C4-2B (cell line): Measurements from ENCODE around the gene BTBD6.
"Not testable (repeated sequence)": the region's sequence is repeated elsewhere in the genome, so short reads cannot be mapped to it uniquely, and the experiment has no call there.

Experiments
- H3K27ac ChIP-seq: fragments of 450-650 bp; 2 replicates; pipeline ENCODE4 v1.5.1; 2017
- CTCF ChIP-seq: fragments of 450-650 bp; conservative IDR thresholded peaks from 2 replicates; pipeline ENCODE4 v1.5.1; 2017; ENCODE audit warnings: mild to moderate bottlenecking
- ZFX ChIP-seq: fragments of 450-650 bp; IDR thresholded peaks from 2 replicates; pipeline ENCODE4 v1.6.1; 2017

Gene BTBD6

DNA sequence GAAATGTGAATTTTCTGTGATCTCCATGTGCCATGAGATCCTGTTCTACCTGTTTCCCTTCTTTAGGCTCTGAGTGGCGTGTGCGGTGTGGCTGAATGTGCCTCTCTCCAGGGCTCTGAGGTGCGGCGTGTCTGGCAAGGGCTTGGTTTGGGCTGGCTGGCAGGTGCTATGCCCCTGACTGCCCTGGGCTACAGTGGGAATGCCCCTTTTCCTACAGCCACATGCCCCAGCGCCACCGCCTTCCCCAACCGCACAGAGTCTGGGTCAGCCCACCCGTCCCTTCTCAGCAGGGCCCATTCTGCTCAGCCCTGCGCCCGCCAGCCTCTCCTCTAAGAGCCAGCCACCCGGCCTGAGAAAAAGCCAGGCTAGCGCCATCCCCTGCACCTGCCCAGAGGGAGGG lies 24.7 kb downstream of the BTBD6 start:
- H3K27ac ChIP-seq: peak overlapping the region; percentile 59
- TF ChIP-seq CTCF (no peak), ZFX (no peak)

DNA sequence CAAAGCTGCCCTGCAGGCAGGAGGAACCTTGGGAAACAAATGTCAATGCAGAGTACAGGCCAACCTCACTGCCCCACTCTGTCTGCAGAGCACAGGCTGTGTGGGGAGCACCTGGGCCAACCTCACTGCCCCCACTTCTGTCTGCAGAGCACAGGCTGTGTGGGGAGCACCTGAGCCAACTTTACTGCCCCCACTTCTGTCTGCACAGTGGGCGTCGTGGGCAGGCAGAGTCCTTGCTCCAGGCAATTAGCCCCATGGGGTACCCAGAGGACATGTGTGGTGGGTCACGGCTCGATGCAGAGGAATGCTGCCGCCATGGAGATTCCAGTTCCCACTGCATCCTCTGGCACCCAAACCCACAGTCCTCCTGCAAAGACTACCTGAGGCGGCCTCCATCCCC lies 26.3 kb downstream of the BTBD6 start:
- H3K27ac ChIP-seq: no peak overlapping the region
- TF ChIP-seq ZFX: no peak

- H3K27ac ChIP-seq: no peak overlapping the region
- TF ChIP-seq ZFX (no peak), CTCF (no peak)
Observed at GRCh38 chr14:105275267-105275946, 27.1 kb downstream of the BTBD6 start.

DNA sequence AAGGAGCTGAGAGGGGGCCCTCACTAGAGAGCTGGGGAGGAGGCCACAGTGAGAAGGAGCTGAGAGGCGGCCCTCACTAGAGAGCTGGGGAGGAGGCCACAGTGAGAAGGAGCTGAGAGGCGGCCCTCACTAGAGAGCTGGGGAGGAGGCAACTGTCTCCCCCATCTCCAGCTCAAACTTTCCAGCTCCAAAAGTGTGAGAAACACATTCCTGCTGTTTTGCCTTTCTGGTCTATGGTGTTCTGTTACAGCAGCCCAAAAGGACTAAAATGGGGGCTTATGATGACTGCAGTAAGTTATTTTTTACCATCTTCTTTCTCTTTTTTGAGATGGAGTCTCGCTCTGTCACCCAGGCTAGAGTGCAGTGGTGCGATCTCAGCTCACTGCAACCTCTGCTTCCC lies 29.1 kb downstream of the BTBD6 start:
- not testable (repeated sequence) for H3K27ac ChIP-seq

- no peak overlapping the region for H3K27ac ChIP-seq
- TF ChIP-seq ZFX (no peak), CTCF (no peak)
Observed at GRCh38 chr14:105279642-105280361, 31.5 kb downstream of the BTBD6 start.

- no peak for TF ChIP-seq CTCF
- no peak for TF ChIP-seq ZFX
- H3K27ac ChIP-seq: no peak overlapping the region
Observed at GRCh38 chr14:105280525-105280924, 32.2 kb downstream of the BTBD6 start.

GRCh38 chr14:105281371-105282097 lies 33.2 kb downstream of the BTBD6 start:
- no peak for TF ChIP-seq ZFX
- peak; percentile 86 for TF ChIP-seq CTCF

DNA sequence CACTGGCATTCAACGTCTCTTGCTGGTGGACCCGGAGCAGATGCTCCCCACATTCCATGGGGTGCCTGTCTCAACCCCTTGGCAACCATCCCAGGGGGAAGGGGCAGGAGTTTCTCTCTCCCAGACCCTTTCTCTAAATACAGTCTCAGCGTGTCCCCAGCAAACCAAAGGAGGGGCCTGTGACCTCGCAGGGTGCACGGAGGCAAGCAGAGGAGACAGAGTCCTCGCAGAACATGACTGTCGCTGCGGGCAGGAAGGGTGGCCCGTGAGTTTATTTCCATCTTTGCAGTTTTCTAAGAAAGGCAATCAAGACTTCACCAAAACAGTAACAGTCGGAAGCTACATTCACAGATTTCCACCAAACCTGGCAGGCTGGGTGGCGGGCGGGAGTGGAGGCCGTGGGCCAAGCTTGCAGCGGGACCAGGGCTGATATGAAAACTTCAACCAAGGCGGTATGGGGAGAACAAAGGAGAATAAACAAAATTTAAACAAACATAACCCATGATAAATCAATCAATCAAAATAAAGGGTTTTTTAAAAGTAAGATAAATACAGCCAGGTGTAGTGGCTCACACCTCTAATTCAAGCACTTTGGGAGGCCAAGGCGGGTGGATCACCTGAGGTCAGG lies 33.9 kb downstream of the BTBD6 start:
- no peak; the same call in 1 of the 2 replicates for TF ChIP-seq CTCF
- TF ChIP-seq ZFX: no peak

More at GRCh38 chr14:105281371-105282097, 33.2 kb downstream of the BTBD6 start:
- no peak overlapping the region for H3K27ac ChIP-seq

More for the DNA sequence above, 33.9 kb downstream of the BTBD6 start:
- H3K27ac ChIP-seq: no peak overlapping the region
